Esophagus muscularis mucosa (tissue), 4 donors: ENCODE measurements around the gene ISG20L2.
A peak's percentile ranks its signal among the peaks of the same experiment; 100 is the strongest.

Experiments
- EP300 ChIP-seq: sonication (generic); formaldehyde crosslinking; IDR thresholded peaks from one replicate; pipeline ENCODE4 v1.6.1; 2017; ENCODE audit warnings: antibody characterized with exemption
- POLR2A ChIP-seq: fragments of 450-650 bp; IDR thresholded peaks from one replicate; pipeline ENCODE4 v1.6.1; 2017; ENCODE audit warnings: antibody characterized with exemption, moderate library complexity, mild to moderate bottlenecking, low read depth
- POLR2AphosphoS5 ChIP-seq, 2 donors: sonication (generic); formaldehyde crosslinking; IDR thresholded peaks; one replicate each; pipeline ENCODE4 v1.6.1; 2017; ENCODE audit warnings: antibody characterized with exemption in 2 of 2
- TF ChIP-seq, protein P1 (sequence below), 3 experiments: fragments of 200-600 bp in 2 of 3; fragments of 450-650 bp in 1 of 3; sonication (generic) in 2 of 3; IDR thresholded peaks; one replicate each; pipeline ENCODE4 v1.5.1; 2017 to 2019; ENCODE audit warnings: antibody characterized with exemption in 3 of 3, mild to moderate bottlenecking in 2 of 3, moderate library complexity in 1 of 3

DNA sequence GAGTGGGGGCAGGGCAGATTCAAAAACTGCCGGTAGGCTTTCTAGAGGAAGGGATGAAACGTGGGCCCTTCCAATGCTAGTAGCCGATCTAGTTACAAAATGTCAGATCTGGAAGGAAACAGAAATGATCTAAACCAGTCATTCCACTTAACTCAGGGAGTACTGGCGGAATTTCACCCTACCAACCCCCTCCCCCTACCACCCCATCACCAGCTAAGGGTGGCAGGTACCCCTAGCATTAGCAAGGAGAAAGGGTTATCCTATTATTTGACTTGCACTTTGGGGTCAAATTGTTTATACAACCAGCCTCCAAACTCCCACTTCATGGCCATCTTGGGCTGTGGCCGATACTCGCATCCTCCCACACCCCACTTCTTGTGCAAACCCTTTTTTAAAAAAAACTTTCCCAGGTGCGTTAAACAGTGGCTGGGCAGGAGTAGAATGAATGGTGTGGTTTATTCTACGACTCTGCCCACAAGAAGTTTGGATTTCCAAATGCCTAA lies 13.0 kb upstream of the ISG20L2 start:
- TF ChIP-seq, protein P1, sequence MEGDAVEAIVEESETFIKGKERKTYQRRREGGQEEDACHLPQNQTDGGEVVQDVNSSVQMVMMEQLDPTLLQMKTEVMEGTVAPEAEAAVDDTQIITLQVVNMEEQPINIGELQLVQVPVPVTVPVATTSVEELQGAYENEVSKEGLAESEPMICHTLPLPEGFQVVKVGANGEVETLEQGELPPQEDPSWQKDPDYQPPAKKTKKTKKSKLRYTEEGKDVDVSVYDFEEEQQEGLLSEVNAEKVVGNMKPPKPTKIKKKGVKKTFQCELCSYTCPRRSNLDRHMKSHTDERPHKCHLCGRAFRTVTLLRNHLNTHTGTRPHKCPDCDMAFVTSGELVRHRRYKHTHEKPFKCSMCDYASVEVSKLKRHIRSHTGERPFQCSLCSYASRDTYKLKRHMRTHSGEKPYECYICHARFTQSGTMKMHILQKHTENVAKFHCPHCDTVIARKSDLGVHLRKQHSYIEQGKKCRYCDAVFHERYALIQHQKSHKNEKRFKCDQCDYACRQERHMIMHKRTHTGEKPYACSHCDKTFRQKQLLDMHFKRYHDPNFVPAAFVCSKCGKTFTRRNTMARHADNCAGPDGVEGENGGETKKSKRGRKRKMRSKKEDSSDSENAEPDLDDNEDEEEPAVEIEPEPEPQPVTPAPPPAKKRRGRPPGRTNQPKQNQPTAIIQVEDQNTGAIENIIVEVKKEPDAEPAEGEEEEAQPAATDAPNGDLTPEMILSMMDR (IDR thresholded peaks at IDR 0.05): no peak
- peak; percentile 3 for TF ChIP-seq POLR2A
- TF ChIP-seq POLR2AphosphoS5 (IDR thresholded peaks at IDR 0.05): no peak
- TF ChIP-seq EP300: no peak
